Omental fat pad (tissue), 4 donors: ENCODE results near the gene TSPAN14. TPM values are rescaled to one million over a fixed set of nuclear protein-coding genes. Genes with fewer than 3 reads are reported as not detected.

ENCODE experiments used
- ATAC-seq: fragments of 150-250 bp; one replicate; pipeline ENCODE4 v1.9.1; 2016; ENCODE audit warnings: mild to moderate bottlenecking, moderate library complexity; ENCODE audit not compliant: low FRiP score
- DNase-seq: peaks from one replicate; pipeline ENCODE4 v3.0.0-alpha.2; 2019; ENCODE audit warnings: low spot score
- CTCF ChIP-seq, 3 donors: fragments of 450-650 bp; IDR thresholded peaks; one replicate each; pipeline ENCODE4 v1.5.1; 2016 to 2017; ENCODE audit warnings: antibody characterized with exemption in 3 of 3, mild to moderate bottlenecking in 3 of 3, moderate library complexity in 2 of 3
- total RNA-seq, 4 donors: library from RNA; depleted of rRNA; stranded (reverse); fragments of >200 nt; gene quantifications; one replicate each; pipeline ENCODE4 v1.1.0, GENCODE V29; 2016

Gene TSPAN14
- total RNA-seq, 4 donors from 2014 or later: 42.4 to 114 (median 91.6) TPM

GRCh38 chr10:80498078-80498832 lies 44.1 kb downstream of the TSPAN14 start:
- ATAC-seq: peak; percentile 9
- no peak for TF ChIP-seq CTCF (IDR thresholded peaks at IDR 0.05)
- no peak for DNase-seq

GRCh38 chr10:80498833-80499741 lies 45.0 kb downstream of the TSPAN14 start:
- DNase-seq (peak; percentile 97), ATAC-seq (peak; percentile 95)
- TF ChIP-seq CTCF (IDR thresholded peaks at IDR 0.05): no peak

GRCh38 chr10:80500572-80501380 lies 46.7 kb downstream of the TSPAN14 start:
- no peak for DNase-seq
- no peak for ATAC-seq
- TF ChIP-seq CTCF (IDR thresholded peaks at IDR 0.05): no peak

- TF ChIP-seq CTCF (IDR thresholded peaks at IDR 0.05): no peak
- DNase-seq (no peak), ATAC-seq (no peak)
Observed at GRCh38 chr10:80501381-80501912, 47.3 kb downstream of the TSPAN14 start.

GRCh38 chr10:80501913-80502521 lies 47.9 kb downstream of the TSPAN14 start:
- TF ChIP-seq CTCF (IDR thresholded peaks at IDR 0.05): no peak
- ATAC-seq (no peak), DNase-seq (no peak)
